ENCODE results near the gene PVRIG.
A peak's percentile ranks its signal among the peaks of the same experiment; 100 is the strongest.
"Not testable (repeated sequence)": the region's sequence is repeated elsewhere in the genome, so short reads cannot be mapped to it uniquely, and the experiment has no call there.

The PVRIG gene

GRCh38 chr7:100266576-100267354 is 47.0 kb downstream of the PVRIG start:
- no peaks in the 10 kb centered on the region for H3K9me3 Mint-ChIP-seq
- peaks cover 3% of the 10 kb centered on the region for H3K27me3 Mint-ChIP-seq (ENCODE audit: low read depth, poor library complexity)

GRCh38 chr7:100267648-100268047 is 47.9 kb downstream of the PVRIG start:
- Mint-ChIP-seq H3K27ac (no peak overlapping the region), H3K4me1 (peaks cover 49% of the 10 kb centered on the region), H3K9me3 (no peaks in the 10 kb centered on the region), H3K27me3 (ENCODE audit: low read depth, poor library complexity) (peaks cover 3% of the 10 kb centered on the region), H3K4me3 (no peak overlapping the region), H3K36me3 (ENCODE audit: low read depth) (peaks cover 9% of the 10 kb centered on the region)
- no peak for TF ChIP-seq CTCF (IDR thresholded peaks at IDR 0.05)
- no peak for DNase-seq

More at GRCh38 chr7:100266576-100267354, 47.0 kb downstream of the PVRIG start:
- H3K27ac Mint-ChIP-seq = no peak overlapping the region
- peaks cover 46% of the 10 kb centered on the region for H3K4me1 Mint-ChIP-seq
- peaks cover 15% of the 10 kb centered on the region for H3K36me3 Mint-ChIP-seq (ENCODE audit: low read depth)
- TF ChIP-seq CTCF (IDR thresholded peaks at IDR 0.05) = no peak
- no peak for DNase-seq
- H3K4me3 Mint-ChIP-seq = no peak overlapping the region

- not testable (repeated sequence) for H3K27me3 Mint-ChIP-seq (ENCODE audit: low read depth, poor library complexity); H3K36me3 Mint-ChIP-seq (ENCODE audit: low read depth); H3K27ac Mint-ChIP-seq; H3K4me3 Mint-ChIP-seq; DNase-seq; H3K9me3 Mint-ChIP-seq
- H3K4me1 Mint-ChIP-seq = peaks cover 54% of the 10 kb centered on the region
Measured at GRCh38 chr7:100268882-100269281, 49.1 kb downstream of the PVRIG start.

- peak overlapping the region; percentile 91 for H3K4me3 Mint-ChIP-seq
- H3K4me1 Mint-ChIP-seq = peaks cover 54% of the 10 kb centered on the region
- peak; percentile 50 for DNase-seq
- H3K9me3 Mint-ChIP-seq; H3K36me3 Mint-ChIP-seq (ENCODE audit: low read depth); H3K27me3 Mint-ChIP-seq (ENCODE audit: low read depth, poor library complexity); H3K27ac Mint-ChIP-seq: not testable (repeated sequence)
Measured at GRCh38 chr7:100269306-100270045, 49.7 kb downstream of the PVRIG start.

GRCh38 chr7:100270046-100270918 is 50.5 kb downstream of the PVRIG start:
- peak overlapping the region; percentile 85 for H3K27ac Mint-ChIP-seq
- H3K36me3 Mint-ChIP-seq (ENCODE audit: low read depth); H3K9me3 Mint-ChIP-seq; H3K27me3 Mint-ChIP-seq (ENCODE audit: low read depth, poor library complexity): not testable (repeated sequence)
- H3K4me1 Mint-ChIP-seq = peaks cover 54% of the 10 kb centered on the region
- peak overlapping the region; percentile 91 for H3K4me3 Mint-ChIP-seq
- DNase-seq = peak; percentile 19
